ELR (cell line): Measurements from ENCODE around the gene NTN5.
A peak's percentile ranks its signal among the peaks of the same experiment; 100 is the strongest.

Source experiments
- DNase-seq: peaks from one replicate; pipeline ENCODE4 v3.0.0-alpha.2; 2015; ENCODE audit warnings: low read depth

NTN5 gene

DNA sequence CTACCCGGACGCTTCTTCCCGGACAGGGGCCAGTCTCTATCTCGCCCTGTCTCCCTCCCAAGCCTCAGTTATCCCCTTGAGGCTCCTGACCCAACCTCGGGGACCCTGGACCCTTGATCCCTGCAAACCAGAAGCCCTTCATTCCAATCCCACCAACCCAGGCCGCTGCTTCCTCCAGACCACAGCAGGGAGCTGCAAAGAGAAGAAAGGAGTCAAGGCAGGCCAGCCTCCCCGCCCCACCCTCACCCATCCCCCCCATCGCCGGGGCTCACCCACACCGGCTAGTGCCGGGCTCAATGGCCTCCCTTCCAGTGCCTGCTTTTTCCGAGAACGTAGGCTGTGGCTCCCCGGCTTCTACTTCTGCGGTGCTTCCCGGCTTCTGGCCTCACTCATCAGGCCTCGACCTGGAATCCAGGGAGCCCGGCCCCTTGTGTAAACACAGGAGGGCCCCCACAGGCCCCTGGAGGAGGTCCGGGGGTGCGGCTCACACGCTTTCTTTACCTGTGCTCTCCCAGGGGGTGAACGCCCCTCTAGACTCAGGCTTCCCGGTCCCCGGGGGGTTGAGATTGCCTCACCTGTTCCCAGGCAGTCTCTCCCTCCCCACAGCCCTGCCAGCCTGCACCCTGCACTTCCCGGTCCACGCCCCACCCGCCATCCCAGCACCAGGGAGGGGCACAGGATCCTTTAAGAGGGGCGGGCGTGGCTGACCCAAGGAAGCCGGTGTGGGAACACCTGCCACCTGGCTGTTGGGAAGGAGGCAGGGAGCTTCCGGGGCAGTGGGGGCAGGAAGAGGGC lies 58.2 kb downstream of the NTN5 start, which contains the start of gene FAM83E:
TSS of gene FAM83E (minus strand) at position 641 of the 795 bp plus-strand sequence. CDS start 1,704 bp downstream, outside the sequence.
- peak; percentile 54 for DNase-seq

DNA sequence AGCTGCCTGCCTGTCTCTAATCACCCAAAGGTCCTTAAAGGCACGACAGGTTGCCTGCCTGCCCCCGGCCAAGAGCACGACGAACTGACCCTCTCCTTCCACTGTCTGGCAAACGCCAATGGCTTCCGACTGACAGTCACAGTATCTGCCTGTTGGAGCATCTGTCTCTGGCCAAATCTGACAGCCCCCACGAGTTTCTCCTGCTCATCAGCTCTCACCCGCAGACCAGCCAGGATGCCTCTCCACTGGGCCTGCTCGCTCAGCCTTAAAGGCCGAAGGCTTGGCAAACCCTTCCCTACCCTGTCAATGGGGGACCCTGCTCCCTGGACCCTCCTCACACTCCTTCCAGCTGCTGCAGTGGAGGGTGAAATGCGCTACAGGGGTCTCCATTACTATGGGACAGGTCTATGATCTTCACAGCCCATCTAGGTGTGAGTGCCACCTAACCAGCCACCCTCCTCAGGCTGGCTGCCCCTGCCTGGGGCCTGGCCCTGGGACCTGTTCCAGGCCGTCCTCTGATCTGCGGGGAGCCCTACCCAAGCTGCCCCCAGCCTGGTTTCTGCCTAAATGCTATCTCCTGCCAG lies 58.9 kb downstream of the NTN5 start:
- peak; percentile 39 for DNase-seq

DNA sequence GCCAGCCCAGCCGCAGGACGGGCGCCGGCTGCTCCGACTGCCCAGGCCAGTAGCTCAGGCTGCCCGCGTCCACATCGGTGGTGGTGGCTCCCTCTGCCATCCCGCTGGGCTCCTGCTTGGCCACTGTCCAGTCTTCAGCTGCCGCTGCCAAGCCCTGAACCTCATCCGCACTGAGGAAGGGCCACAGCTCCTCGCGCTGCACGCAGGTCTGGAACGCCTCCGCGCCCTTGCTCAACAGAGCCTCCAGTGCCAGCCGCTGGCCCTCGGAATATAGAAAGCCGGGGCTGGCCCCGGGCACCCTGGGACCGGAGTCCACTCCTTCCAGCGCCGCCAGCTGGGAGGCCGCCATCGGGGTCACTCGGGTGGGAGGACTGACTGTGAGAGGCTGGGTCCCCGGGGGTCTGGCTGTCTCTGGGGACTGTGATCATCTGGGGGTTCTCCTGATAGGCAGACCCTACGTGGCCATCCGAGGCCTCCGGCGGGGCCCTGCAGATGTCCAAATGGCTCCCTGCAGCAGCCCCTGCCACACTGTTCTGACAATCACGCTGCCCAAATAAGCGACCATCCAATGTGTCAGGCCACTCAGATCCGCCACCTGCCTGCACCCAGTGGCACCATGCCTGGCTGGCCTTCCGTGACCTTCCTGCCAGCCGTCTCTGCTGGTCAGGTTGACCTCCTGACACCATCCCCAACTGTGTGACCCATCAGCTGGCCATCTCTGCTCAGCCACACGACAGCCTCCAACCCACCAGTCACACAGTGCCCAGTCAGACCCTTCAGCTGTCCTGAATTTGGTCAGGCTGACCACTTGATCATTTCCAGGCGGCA lies 59.6 kb downstream of the NTN5 start:
- no peak for DNase-seq

DNA sequence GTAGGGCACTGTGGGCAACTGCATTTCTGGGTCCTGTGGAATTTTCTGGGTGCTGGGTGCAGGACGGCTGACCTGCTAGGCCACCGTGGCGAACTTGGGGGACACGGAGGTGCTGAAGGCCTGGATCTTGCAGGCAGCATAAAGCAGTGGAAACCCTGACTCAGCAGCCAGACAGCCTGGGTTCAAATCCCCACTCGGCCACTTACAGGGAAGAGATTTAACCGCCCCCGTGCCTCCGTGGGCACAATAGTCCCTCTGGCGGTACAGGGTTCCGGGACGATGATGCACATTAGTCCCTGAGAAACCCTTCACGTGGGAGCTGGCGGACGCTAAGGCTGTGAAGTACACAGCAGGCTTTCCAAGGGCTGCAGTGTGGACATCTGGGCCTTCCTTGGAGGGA lies 60.9 kb downstream of the NTN5 start:
- no peak for DNase-seq
